GM12892 (cell line): ENCODE measurements around the gene C17orf100.

Experiments
- DNase-seq: peaks from one replicate; pipeline ENCODE4 v3.0.0; 2011; ENCODE audit not compliant: insufficient read length
- FAIRE-seq: peaks from 2 replicates; lab custom pipeline; 2011; peaks lifted over from hg19 to GRCh38; lab: Jason Lieb, UNC
- POLR2A ChIP-seq: IDR thresholded peaks from 2 replicates; pipeline ENCODE4 v1.6.1; 2011; ENCODE audit warnings: low read depth, low read length, control low read depth
- POLR2AphosphoS5 ChIP-seq: IDR thresholded peaks from 2 replicates; pipeline ENCODE4 v1.6.1; 2011; ENCODE audit warnings: low read depth, low read length, control low read depth
- TAF1 ChIP-seq: IDR thresholded peaks from 2 replicates; pipeline ENCODE4 v1.6.1; 2011; ENCODE audit warnings: low read depth, mild to moderate bottlenecking, control low read depth, low read length, borderline replicate concordance

The C17orf100 gene

GRCh38 chr17:6676802-6677157, 25.2 kb downstream of the C17orf100 start:
- FAIRE-seq (no peak), DNase-seq (no peak)
- no peak for TF ChIP-seq POLR2A
- TF ChIP-seq POLR2AphosphoS5, result no peak
- TF ChIP-seq TAF1, result no peak

- DNase-seq (no peak), FAIRE-seq (no peak)
- TF ChIP-seq TAF1 (no peak), POLR2A (no peak), POLR2AphosphoS5 (no peak)
These were observed 25.7 kb downstream of the C17orf100 start for GRCh38 chr17:6677158-6677831.

- TF ChIP-seq POLR2AphosphoS5, result no peak
- TF ChIP-seq TAF1, result no peak
- FAIRE-seq, result no peak
- no peak for DNase-seq
These were observed 26.4 kb downstream of the C17orf100 start for GRCh38 chr17:6677946-6678345.

- FAIRE-seq (no peak), DNase-seq (no peak)
- no peak for TF ChIP-seq TAF1
These were observed 27.7 kb downstream of the C17orf100 start for GRCh38 chr17:6679241-6679640.

DNA sequence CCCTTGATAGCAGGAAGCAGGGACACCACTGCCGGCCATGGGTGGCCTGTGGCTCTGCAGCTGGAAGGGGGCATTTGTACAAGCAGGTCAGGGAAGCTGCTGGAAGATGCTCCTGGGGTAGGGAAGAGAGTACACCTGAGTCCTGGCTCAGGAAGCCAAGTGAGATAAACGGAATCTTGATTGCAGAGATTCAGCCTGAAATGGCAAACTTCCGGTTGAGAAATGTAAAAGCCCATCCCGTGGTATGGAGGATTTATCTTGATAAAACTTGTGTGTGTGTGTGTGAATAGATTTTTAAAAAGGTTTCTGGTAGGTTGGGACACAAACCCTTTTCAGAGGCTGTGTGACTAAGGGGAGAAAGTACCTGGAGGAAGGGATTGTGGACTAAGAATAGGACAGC, 29.6 kb downstream of the C17orf100 start:
- FAIRE-seq (no peak), DNase-seq (no peak)
- TF ChIP-seq POLR2AphosphoS5 (no peak), POLR2A (no peak), TAF1 (no peak)

GRCh38 chr17:6681671-6682070, 30.1 kb downstream of the C17orf100 start:
- DNase-seq, result no peak
- no peak for FAIRE-seq

DNA sequence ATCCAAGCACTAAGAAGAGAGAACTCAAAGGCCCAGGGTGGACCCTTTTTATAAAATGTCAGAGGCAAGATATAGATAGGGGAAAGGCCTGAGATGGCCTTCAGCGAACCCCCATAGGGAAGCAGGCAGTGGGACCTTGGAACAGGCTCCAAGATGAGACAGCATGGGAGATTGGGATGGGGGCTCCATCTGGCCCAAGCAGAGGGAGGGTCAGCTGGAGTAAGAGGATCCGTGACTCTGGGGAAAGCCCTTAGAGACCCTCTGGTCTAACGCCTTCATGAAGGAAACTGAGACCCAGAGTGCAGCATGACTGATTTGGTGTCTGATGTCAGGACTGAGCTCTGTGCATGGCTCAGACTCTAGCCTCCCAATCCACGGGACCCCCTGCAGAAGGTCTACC, 30.8 kb downstream of the C17orf100 start:
- no peak for DNase-seq
- FAIRE-seq, result no peak
- TF ChIP-seq POLR2AphosphoS5, result no peak
- TF ChIP-seq TAF1, result no peak
- TF ChIP-seq POLR2A, result no peak

More at GRCh38 chr17:6681671-6682070, 30.1 kb downstream of the C17orf100 start:
- TF ChIP-seq POLR2A (no peak), POLR2AphosphoS5 (no peak)

DNA sequence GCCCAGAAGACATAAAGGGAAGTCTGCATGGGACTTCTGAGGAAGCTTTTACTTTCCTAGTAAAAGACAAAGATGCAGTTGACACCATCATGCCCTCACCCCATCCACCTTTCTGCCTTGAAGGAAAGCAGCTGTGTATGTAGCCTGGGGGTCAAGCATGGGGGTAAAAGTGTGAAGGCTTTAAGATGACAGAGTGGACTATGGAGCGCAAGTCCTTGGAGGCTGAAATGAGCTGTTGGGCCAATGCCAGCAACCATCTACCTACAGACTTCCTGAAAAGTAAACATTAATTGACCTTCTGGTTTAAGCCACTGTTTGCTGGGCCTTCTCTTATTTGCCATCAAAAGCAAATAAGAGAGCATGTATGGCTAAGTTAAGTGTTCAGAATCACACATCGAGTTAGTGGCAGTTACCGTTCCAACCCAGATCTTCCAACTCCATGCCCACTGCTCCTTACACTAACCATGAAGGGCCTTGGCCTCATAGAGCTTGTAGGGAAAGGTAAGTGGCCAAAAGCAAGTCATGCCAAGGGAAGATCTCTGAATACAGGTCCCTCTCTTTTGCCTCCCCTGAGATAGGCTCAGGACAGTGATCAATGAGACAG, 31.6 kb downstream of the C17orf100 start:
- TF ChIP-seq POLR2AphosphoS5 (no peak), POLR2A (no peak), TAF1 (no peak)
- no peak for DNase-seq
- no peak for FAIRE-seq

DNA sequence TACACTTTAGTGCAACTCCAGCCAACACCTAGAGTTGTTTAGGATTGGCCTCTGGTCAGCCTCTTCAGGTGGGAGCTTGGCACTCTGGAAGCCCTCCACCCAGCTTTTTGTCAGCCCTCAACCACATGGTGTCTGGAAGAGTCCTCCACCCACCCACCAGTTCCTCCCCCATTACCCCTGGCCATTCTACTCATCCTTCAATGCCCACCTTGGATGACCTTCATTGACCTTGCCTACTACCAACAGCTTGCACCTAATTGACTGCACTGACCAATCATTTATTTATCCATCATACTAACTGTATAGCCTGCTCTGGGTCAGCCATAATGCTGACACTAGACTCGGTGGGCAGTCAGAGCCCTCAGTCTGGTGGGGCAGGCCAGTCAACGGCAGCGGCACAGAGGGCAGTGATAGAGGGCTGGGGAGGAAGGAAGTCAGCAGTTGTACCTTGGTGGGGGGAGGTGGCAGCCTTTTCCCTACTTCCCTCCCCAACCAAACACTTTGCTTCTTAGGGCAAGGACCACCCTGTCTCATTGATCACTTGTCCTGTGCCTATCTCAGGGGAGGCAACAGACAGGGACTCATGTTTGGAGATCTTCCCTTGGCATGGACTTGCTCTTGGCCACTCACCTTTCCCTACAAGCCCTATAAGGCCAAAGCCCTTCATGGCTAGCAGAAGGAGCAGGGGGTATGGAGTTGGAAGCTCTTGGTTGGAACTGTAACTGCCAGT, 32.3 kb downstream of the C17orf100 start:
- FAIRE-seq (no peak), DNase-seq (no peak)
- TF ChIP-seq POLR2AphosphoS5, result no peak
- TF ChIP-seq TAF1, result no peak
- no peak for TF ChIP-seq POLR2A

DNA sequence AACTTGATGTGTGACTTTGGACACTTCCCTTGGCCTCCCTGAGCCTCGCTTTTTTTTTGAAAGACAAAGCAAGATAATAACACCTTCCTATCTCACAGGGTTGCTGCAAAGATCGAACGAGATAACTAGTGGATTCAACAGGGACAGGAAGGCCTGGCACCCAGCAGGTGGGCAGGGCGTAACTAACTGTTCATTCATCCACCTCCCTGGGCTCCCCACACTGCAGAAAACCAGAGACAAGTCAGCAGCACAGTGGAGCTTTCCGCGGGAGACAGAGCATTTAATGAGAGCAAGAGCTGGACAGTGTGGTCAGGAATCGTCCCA, 32.9 kb downstream of the C17orf100 start:
- FAIRE-seq (no peak), DNase-seq (no peak)
- TF ChIP-seq POLR2AphosphoS5 (no peak), TAF1 (no peak), POLR2A (no peak)

DNA sequence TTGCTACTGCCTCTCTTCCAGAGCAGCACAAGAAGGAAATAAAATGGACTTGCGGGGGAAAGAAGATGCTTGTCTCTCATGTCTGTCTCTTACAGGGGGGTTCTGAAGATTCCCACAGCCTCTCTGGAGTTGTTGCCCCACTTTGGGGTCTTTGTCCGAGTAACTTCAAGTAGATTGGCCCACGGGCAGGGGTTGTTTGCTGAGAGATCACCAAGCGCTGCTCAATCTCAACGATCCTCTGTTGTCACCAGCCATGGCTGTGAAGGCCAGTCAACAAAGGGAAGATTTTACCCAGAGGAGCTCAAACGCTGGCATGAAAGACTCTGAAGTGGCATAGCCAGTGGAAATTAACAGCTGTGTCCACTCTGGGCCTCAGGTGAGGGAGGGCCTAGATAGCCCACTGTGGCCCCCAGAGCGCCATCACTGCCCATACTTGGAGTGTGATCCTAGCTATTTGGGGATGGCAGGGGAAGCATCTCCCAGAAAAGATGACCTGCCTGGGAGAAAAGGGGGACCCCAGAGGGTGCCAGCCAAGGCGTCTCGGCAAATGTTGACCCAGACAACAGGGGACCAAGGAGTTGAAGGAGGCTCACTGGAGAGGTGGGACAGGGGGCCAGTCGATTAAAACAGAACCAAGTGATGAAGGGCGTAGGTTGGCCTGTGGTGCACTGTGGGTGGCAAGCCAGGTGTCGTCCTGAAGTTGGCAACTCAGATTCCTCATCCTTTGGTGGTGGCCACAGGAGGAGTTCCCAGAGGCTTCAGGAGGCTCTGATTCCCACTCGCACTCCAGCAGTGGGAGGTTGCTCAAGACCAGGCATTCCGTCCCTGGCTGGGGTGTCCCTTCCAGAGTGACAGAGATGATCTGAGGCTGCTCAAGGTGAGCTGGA, 33.6 kb downstream of the C17orf100 start:
- no peak for FAIRE-seq
- no peak for DNase-seq
- no peak for TF ChIP-seq POLR2A
- no peak for TF ChIP-seq POLR2AphosphoS5
- no peak for TF ChIP-seq TAF1

DNA sequence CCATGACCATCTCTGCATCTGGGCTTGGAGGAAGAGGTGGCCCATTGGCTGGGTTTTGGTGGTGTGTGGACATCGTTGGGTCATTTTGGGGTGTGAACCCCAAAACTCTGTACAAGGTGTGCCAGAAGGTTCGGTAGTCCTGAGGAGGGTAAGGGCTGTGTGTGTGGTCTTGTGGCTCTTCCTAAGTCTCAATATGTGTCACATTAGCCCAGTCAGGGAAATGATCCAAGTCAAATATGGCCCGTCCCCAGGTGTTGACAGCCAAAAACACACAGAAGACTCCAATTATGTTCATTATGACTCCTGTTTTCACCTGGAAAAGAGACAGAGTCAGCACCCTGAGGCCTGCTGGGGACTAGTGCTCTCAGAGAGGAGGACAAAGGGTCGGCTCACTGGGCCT, 34.5 kb downstream of the C17orf100 start:
- DNase-seq (no peak), FAIRE-seq (no peak)
- TF ChIP-seq TAF1, result no peak
- TF ChIP-seq POLR2AphosphoS5, result no peak
- no peak for TF ChIP-seq POLR2A
